RCC 7860 (cell line): ENCODE measurements around the gene FUOM.
"Not testable (repeated sequence)": the region's sequence is repeated elsewhere in the genome, so short reads cannot be mapped to it uniquely, and the experiment has no call there.

Experiments used
- DNase-seq: peaks from one replicate; pipeline ENCODE4 v3.0.0-alpha.2; 2015; ENCODE audit warnings: low spot score
- FAIRE-seq: peaks from 2 replicates; lab custom pipeline; 2012; peaks lifted over from hg19 to GRCh38; lab: Jason Lieb, UNC

FUOM gene

DNA sequence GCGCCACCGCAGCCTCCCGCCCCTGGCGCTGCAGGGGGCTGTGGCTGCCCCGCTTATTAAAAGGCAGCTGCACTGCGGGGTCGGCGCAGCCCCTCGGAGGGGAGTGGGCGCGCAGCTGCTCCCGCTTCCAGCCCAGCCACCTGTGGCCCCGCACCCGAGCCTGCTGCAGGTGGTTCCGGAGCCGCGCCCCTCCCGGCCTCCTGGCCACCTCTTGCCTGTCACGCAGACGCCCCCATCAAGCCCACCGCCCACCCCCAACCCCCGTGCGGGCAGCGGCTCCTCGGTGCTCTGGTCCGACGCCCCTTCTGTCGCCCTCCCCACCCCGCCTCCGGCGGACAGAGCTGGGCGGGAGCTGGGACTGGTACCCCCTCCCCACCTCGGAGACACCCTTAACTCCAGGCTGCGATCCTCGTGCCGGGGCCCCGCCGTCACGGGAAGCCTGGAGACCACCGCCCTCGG, 21.7 kb downstream of the FUOM start:
- no peak for FAIRE-seq
- DNase-seq, result no peak

DNA sequence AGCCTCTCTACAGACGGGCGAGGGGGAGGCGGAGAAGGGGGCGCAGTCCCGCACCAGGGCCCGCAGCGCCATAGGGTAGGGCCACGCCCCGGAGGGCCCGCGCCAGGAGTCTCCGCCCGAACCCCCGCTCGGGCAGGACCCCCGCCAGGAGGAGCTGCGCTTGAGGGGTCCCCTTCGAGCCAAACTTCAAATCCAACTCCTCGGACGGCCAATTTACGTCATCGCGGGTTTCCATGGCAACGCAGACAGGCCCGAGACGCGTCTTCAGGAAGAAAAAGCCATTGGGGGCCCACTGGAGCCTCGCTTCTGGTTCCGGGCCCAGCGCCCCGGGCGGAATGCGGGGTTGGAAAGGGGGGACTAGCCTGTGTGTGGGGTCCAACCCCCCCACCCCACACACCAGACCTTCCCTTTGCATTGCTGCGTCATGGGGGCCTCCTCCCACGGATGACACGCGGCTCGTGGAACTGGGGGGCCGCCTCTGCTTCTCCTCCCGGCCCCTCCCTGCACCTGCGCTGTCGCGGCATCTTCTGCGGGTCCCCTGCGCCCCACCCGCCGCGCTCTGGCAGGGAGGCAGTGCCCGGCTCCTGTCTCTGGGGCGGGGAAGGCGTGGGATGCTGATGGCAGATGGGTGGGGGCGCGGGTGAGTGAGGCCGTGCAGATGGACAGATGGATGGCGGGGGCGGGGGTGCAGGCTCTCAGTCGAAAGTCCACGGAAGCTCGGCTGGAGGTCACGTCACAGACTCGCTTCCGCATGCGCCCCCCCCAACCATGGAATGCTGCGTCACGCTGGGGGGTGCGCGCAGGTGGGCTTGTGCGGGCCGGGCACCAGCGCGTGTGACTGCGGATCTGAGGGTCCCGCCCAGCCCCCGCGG, 22.3 kb downstream of the FUOM start:
- DNase-seq, result no peak
- no peak for FAIRE-seq

GRCh38 chr10:133334503-133335245, 23.1 kb downstream of the FUOM start:
- DNase-seq (no peak), FAIRE-seq (no peak)

DNA sequence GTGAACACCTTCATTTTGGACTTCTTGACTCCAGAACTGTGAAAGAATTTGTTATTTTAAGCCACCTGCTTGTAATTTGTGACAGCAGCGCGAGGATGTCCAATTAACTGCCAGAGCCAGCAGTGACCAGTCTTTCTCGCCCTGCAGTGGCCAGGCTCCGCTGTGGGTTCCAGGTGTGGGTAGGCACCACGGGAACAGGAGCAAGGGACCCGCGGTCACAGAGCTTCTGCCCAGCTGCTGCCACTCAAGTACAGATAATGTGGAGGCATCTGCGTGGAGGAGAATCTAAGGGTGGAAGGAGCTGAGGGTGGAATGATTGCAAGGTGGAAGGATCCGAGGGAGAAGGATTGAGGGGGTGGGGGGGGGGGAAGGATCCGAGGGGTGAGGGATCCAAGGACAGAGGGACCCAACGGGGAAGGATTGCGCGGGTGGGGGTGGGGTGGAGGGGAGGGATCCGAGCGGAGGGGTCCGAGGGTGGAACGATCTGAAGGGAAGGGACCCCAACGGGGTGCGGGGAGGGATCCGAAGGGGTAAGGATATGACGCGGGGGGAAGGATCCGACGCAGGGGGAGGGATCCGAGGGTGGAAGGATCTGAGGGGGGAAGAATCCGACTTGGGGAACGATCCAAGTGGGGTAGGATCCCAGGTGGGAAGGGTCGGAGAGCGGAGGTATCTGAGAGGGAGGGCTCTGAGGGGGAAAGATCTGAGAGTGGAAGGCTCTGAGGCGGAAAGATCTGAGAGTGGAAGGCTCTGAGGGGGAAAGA, 24.7 kb downstream of the FUOM start:
- FAIRE-seq, result no peak
- DNase-seq, result no peak

DNA sequence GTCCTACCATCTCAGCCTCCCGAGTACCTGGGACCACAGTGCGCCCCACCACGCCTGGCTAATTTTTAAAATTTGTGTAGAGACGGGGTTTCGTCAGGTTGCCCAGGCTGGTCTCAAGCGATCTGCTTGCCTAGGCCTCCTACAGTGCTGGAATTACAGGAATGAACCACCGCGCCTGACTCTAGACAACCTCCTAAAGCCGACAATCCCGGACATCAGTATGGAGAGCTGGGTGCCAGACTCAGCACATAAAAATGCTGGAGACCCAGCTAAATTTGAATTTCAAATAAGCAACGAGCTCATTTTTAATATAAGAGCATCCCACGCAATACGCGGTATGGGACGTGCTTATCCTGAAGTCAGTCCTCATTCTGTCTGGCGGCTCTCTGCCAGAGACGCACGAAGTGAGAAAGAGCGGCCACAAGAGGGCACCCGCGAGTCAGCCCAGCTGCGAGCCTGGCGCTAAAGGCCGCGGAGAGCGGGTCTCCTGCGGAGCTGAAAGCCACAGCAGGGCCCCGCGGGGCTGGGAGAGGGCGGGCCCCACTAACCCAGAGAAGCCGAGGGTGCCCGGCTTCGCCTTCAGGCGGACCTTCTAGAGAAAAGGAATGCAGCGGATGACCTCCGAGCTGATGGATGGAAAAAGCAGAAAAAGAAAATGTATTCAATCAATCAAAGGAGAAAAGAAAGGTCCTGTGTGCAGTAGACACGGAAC, 28.2 kb downstream of the FUOM start:
- peak; percentile 60 for DNase-seq
- FAIRE-seq, result no peak

- no peak for DNase-seq
- FAIRE-seq, result no peak
Observed at GRCh38 chr10:133328358-133329343, 29.2 kb downstream of the FUOM start.

GRCh38 chr10:133327651-133328357, 30.0 kb downstream of the FUOM start:
- DNase-seq (peak; percentile 46), FAIRE-seq (no peak)

DNA sequence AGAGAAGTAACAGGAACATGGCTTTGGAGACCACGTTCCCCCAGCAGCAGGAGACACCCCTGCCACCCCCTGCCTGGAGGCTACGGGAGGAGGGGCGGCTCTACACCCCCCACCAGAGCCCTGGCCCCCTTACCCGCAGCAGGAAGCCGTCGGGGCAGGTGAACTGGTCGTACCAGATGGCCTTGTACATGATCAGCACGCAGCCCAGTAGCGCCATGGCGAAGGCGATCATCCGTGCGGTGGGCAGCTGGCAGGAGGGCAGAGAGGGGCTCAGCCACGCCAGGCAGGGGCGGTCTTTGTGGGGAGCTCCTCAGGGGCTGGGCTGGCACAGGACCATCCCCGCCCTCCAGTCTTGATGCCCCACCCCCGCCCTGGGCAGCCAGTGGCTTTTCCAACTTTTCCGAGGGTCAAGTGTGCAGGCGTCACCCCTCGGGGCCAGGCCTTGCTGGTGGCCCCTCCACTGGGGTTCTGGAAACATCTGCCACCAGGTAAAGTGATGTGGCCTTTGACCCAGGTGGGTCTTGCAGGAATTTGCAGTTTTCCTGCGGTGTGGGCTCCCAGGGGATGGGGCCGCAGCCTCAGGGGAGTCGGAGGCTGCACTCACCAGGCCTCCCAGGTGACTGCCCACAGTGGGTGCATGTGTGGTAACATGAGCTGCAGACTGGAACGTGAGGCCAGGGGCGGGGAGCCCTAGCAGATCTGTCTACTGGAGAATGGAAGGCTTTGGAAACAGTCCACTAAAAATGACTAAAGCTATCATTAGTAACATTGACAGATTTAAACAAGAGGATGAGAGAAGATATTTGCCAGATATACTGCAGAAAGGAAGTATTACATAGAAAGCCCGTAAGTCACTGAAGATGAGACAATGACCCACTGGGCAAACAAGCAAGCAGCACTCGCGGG, 30.8 kb downstream of the FUOM start:
- DNase-seq, result peak; percentile 5
- no peak for FAIRE-seq

- DNase-seq (no peak), FAIRE-seq (no peak)
Observed at GRCh38 chr10:133326223-133326551, 31.6 kb downstream of the FUOM start.

GRCh38 chr10:133325440-133326222, 32.2 kb downstream of the FUOM start:
- DNase-seq (no peak), FAIRE-seq (no peak)

DNA sequence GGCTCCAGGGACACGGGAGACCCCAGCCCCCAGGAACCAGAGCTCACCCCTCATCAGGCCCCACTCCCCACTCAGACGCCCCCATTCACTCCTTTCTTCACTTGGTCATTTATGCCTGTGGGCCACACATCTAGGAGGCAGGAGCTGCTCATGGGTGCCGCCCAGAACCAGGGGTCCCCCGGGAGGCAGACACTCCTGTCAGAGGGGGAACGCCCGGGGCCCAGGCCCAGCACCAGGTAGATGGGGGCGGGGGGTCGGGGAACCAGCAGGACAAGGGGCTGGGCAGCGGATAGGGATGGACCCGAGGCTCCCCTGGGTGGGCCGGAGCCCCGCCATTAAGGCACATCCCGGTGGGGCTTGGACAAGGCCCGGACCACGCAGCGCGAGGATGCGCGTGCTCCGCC, 33.0 kb downstream of the FUOM start:
- DNase-seq (no peak), FAIRE-seq (no peak)

DNA sequence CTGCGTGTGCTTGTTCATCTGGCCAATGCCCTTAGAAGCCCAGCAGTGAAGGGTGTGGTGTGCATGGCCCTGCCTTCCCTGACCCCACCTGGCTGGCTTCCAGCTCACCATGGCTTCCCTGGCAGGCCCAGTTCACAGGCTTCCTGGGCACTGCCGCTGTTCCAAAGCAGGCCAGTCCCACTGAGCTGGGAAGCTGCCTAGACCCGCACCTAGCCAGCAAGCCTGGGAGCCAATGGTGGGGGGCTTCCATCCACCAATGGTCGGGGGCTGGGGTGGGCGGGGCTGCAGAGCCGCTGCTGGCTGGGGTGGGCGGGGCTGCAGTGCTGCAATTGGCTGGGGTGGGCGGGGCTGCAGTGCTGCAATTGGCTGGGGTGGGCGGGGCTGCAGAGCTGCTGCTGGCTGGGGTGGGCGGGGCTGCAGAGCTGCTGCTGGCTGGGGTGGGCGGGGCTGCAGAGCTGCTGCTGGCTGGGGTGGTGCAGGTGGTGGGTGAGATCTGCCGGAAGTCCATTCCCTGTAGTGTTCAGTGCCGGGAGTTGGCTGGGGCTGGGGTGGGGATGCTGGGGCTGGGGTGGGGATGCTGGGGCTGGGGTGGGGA, 33.5 kb downstream of the FUOM start:
- no peak for FAIRE-seq
- DNase-seq, result no peak

GRCh38 chr10:133322064-133322709, 35.6 kb downstream of the FUOM start:
- not testable (repeated sequence) for FAIRE-seq

DNA sequence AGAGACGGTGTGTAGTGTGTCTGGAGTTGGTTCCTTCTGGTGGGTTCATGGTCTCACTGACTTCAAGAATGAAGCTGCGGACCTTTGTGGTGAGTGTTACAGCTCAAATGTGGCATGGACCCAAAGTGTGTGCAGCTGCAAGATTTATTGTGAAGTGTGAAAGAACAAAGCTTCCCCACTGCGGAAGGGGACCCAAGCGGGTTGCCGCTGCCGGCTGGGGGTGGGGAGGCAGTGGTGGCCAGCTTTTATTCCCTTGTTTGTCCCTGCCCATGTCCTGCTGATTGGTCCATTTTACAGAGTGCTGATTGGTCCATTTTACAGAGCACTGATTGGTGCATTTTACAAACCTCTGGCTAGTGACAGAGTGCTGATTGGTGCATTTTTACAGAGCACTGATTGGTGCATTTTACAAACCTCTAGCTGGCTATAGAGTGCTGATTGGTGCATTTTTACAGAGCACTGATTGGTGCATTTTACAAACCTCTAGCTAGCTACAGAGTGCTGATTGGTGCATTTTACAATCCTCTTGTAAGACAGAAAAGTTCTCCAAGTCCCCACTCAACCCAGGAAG, 36.9 kb downstream of the FUOM start:
- not testable (repeated sequence) for FAIRE-seq, DNase-seq

More at GRCh38 chr10:133322064-133322709, 35.6 kb downstream of the FUOM start:
- not testable (repeated sequence) for DNase-seq

- peak; percentile 4 for DNase-seq
Observed at GRCh38 chr10:133318494-133319127, 39.2 kb downstream of the FUOM start.

More at GRCh38 chr10:133318494-133319127, 39.2 kb downstream of the FUOM start:
- FAIRE-seq, result no peak
